Activated CD8-positive, alpha-beta memory T cell treated with anti-CD3 and anti-CD28 coated beads for 36 hours (primary cell): ENCODE measurements around the gene ART3. TPM values are rescaled to one million over a fixed set of nuclear protein-coding genes. Genes with fewer than 3 reads are reported as not detected.
"Not testable (repeated sequence)": the region's sequence is repeated elsewhere in the genome, so short reads cannot be mapped to it uniquely, and the experiment has no call there.

Source experiments
- CTCF ChIA-PET: fragments of 350-600 bp; sonication (Branson Sonifier 250); formaldehyde crosslinking; loops from one replicate; lab custom pipeline; 2021; ENCODE audit warnings: antibody characterized with exemption; lab: Charles Lee
- POLR2A ChIA-PET: fragments of 350-600 bp; sonication (Branson Sonifier 250); formaldehyde crosslinking; loops from one replicate; lab custom pipeline; 2021; ENCODE audit warnings: antibody characterized with exemption; lab: Charles Lee
- total RNA-seq, 2 experiments: library from RNA; stranded (reverse); gene quantifications; one replicate each; pipeline ENCODE4 v1.2.3, GENCODE V29; 2021

ART3 gene, protein sequence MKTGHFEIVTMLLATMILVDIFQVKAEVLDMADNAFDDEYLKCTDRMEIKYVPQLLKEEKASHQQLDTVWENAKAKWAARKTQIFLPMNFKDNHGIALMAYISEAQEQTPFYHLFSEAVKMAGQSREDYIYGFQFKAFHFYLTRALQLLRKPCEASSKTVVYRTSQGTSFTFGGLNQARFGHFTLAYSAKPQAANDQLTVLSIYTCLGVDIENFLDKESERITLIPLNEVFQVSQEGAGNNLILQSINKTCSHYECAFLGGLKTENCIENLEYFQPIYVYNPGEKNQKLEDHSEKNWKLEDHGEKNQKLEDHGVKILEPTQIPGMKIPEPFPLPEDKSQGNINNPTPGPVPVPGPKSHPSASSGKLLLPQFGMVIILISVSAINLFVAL
- total RNA-seq: not detected

GRCh38 chr4:76074468-76074867 is at the start of gene ART3:
Gene ART3, plus strand, starts transcription at chr4:76074709. Its CDS starts 1,181 bp downstream, at chr4:76075890.
- CTCF ChIA-PET: no interaction called here
- POLR2A ChIA-PET: no interaction called here

DNA sequence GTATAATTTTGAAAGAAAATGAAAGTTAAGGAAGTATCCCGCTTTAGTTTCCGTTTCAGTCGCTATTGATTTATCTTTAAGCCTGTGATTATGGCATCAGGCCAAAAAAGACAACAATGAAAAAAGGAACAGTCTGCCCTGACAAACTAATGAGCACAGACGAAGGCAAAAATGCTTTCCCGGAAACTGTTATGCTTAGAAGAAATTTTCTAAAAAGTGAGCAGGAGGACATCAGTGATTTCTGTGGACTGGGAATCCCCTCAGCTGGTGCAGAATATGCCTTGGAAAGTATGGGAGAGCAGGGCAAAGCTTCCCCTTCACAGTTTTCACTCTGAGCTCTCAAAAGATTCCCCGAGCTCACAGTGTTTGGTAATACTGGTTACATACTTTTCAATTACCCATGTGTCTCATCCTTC is 46.2 kb upstream of the ART3 start:
- ChIA-PET CTCF (no interaction called here), POLR2A (no interaction called here)

GRCh38 chr4:76029300-76029699 is 45.2 kb upstream of the ART3 start:
- CTCF ChIA-PET: no interaction called here
- POLR2A ChIA-PET: no interaction called here

DNA sequence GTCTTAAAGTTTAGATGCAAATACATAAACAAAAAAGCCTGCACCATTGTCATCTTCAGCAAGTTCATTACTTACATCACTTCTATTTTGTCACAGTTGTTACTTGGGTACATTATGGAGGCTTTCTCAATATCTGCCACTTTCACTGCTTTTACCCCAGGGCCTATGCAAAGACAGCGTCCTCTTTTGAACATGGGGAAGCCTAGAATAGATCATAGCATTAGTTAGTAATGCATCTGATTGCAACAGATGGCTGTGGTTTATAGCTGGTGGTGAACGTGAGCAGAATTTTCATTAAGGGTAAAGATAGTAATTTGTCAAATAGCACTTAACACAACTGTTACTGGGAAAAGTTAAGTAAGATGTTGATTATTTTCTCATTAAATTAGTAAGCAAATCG is 39.4 kb upstream of the ART3 start:
- ChIA-PET CTCF (interaction anchor here (1.2 kb wide), 1 partner anchor 39 kb away, joined by 4 read pairs; no protein-coding TSS in a partner anchor), POLR2A (no interaction called here)

DNA sequence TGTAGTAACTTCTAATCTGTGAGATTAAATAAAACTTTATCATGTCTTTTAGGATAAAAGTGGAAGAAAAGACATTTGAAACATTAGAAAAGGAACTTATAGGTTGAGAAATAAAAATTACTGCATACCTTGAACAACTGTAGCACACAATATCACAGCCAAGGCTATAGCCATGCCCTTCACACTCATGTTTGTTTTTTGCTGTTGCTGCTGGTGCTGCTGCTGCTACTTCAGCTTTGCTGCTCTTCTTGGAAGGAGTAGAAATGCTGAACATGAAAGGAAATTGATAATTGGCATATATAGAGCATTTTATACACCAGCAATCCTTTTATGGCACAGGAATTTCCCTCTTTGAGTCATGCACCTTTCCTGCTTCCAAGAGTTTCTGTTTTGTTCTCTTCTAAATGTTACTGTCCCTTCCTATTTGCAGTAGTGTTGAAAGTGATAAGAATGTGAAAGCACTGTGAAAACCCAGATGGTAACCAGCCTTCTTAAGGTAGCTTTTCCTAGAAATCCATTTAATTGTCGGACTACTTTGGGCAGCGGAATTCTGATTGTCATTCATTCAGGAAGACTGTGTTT is 38.6 kb upstream of the ART3 start, which contains the start of gene CXCL11:
Gene CXCL11, minus strand, starts transcription at position 272 of the 582 bp plus-strand sequence. Its CDS starts 83 bp downstream, at position 189.
- POLR2A ChIA-PET: no interaction called here
- CTCF ChIA-PET: interaction anchor here (1.2 kb wide), 1 partner anchor 39 kb away, joined by 4 read pairs; no protein-coding TSS in a partner anchor

GRCh38 chr4:76036855-76037254 is 37.7 kb upstream of the ART3 start:
- ChIA-PET CTCF (interaction anchor here (0.9 kb wide), 1 partner anchor 30 kb away, joined by 3 read pairs; no protein-coding TSS in a partner anchor), POLR2A (no interaction called here)

DNA sequence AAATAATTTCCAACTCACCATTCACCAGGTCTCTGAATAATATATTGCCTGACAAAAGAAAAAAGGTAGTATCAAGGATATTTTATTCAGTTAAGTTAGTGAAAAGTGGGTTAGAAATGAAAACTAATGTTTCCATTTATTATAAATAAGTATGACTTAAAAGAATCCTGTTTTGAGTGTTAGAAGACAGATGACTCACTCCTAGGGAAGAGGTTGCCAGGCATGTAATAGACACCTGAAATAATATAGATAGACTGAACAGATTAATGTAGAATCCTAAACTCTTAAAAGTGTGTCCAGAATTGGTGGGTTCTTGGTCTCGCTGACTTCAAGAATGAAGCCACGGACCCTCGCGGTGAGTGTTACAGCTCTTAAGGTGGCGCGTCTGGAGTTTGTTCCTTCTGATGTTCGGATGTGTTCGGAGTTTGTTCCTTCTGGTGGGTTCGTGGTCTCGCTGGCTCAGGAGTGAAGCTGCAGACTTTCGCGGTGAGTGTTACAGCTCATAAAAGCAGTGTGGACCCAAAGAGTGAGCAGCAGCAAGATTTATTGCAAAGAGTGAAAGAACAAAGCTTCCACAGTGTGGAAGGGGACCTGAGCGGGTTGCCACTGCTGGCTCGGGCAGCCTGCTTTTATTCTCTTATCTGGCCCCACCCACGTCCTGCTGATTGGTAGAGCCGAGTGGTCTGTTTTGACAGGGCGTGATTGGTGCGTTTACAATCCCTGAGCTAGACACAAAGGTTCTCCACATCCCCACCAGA is 32.1 kb upstream of the ART3 start:
- CTCF ChIA-PET: not testable (repeated sequence)
- POLR2A ChIA-PET: interaction anchor here (2.3 kb wide), 1 partner anchor 16 kb away, joined by 7 read pairs; no protein-coding TSS in a partner anchor

DNA sequence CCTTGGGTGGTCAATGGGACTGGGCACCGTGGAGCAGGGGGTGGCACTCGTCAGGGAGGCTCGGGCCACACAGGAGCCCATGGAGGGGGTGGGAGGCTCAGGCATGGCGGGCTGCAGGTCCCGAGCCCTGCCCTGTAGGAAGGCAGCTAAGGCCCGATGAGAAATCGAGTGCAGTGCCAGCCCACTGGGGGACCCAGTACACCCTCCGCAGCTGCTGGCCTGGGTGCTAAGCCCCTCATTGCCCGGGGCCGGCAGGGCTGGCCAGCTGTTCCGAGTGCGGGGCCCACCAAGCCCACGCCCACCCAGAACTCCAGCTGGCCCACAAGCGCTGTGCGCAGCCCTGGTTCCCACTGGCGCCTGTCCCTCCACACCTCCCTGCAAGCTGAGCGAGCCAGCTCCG is 31.2 kb upstream of the ART3 start:
- POLR2A ChIA-PET: interaction anchor here (2.3 kb wide), 1 partner anchor 15 kb away, joined by 7 read pairs; no protein-coding TSS in a partner anchor

DNA sequence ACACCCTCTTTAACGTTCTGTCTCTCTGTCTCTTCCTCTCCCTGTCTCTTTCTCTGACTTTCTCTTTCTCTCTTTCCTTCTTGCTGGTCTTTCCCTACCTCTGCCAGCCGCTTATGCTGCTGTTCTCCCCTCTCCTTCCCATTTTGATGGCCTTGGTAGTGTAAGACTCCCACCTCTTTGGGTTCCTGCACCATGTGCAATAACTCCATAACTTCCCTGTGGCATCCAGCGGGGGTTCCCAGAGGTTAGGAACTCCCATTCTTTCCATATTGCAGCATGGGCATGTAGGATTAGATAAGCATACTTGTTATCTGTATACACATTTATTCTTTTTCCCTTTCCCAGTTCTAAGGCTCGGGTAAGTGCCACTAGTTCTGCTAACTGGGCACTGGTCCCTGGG is 29.8 kb upstream of the ART3 start:
- POLR2A ChIA-PET, CTCF ChIA-PET: not testable (repeated sequence)

More for the DNA sequence above, 31.2 kb upstream of the ART3 start:
- CTCF ChIA-PET: not testable (repeated sequence)

DNA sequence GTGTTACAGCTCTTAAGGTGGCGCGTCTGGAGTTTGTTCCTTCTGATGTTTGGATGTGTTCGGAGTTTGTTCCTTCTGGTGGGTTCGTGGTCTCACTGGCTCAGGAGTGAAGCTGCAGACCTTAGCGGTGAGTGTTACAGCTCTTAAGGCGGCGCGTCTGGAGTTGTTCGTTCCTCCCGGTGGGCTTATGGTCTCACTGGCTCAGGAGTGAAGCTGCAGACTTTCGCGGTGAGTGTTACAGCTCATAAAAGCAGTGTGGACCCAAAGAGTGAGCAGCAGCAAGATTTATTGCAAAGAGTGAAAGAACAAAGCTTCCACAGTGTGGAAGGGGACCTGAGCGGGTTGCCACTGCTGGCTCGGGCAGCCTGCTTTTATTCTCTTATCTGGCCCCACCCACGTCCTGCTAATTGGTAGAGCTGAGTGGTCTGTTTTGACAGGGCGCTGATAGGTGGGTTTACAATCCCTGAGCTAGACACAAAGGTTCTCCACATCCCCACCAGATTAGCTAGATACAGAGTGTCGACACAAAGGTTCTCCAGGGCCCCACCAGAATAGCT is 24.6 kb upstream of the ART3 start:
- POLR2A ChIA-PET, CTCF ChIA-PET: not testable (repeated sequence)

DNA sequence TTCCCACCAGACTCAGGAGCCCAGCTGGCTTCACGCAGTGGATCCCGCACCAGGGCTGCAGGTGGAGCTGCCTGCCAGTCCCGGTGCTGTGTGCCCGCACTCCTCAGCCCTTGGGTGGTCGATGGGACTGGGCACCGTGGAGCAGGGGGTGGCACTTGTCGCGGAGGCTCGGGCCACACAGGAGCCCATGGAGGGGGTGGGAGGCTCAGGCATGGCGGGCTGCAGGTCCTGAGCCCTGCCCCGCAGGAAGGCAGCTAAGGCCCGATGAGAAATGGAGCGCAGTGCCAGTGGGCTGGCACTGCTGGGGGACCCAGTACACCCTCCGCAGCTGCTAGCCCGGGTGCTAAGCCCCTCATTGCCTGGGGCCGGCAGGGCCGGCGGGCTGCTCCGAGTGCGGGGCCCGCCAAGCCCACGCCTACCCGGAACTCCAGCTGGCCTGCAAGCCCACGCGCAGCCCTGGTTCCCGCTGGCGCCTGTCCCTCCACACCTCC is 23.9 kb upstream of the ART3 start:
- POLR2A ChIA-PET, CTCF ChIA-PET: not testable (repeated sequence)

- ChIA-PET CTCF (interaction anchor here (0.8 kb wide), 1 partner anchor 58 kb away, joined by 3 read pairs; no protein-coding TSS in a partner anchor), POLR2A (no interaction called here)
These were observed 20.8 kb upstream of the ART3 start for GRCh38 chr4:76053730-76054129.

DNA sequence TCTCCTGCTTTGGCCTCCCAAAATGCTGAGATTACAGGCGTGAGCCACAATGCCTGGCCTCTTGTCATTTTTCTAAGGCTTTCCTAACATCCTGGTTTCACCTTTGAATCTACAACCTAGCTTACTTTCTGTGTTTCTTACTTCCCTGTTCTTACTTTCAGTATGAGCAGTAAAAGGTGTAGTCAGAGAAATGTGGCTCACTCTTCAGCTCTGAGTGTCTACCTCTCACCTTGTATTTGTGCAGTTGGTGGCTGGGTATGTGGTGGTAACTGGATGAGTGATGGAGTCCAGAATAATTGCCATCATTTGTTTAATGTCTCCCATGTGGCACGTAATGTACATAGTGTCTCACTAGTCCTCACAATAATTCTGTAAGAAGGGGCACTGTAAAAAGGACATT is 19.5 kb upstream of the ART3 start:
- CTCF ChIA-PET: no interaction called here
- POLR2A ChIA-PET: no interaction called here

GRCh38 chr4:76055421-76055820 is 19.1 kb upstream of the ART3 start:
- CTCF ChIA-PET: no interaction called here

GRCh38 chr4:76058302-76058701 is 16.2 kb upstream of the ART3 start:
- POLR2A ChIA-PET: interaction anchor here (0.5 to 2.0 kb wide), 4 partner anchors 16 to 1480 kb away, joined by 3 to 7 read pairs (median 3); partner anchors contain the start of gene NAAA
- CTCF ChIA-PET: interaction anchor here (0.8 to 1.2 kb wide), 2 partner anchors 62 to 63 kb away, joined by 3 to 4 read pairs; no protein-coding TSS in a partner anchor

More at GRCh38 chr4:76055421-76055820, 19.1 kb upstream of the ART3 start:
- POLR2A ChIA-PET: no interaction called here

DNA sequence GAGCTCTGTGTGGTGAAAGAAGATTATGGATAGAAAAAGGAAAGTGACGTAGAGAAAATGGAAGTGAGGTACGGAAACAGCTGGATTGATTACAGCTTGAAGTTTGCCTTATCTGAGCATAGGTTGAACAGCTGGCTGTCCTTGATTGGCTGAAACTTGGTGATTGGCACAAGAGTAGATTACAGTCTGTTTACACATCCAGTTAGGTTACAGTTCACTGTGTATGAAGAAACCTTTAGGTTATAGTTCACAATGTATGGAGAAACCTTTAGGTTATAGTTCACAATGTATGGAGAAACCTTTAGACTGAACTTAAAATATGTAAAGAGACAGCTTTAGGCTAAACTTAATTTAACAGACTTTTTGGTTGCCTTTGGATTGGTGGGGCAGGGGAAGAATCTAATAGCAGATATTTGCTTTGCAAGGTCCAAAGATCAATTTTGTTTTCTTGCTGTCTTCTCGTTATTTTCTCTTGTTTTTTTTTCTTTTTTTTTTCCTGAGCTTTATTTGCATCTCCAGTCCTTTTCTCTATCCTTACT is 15.6 kb upstream of the ART3 start:
- POLR2A ChIA-PET: interaction anchor here (0.7 to 2.0 kb wide), 3 partner anchors 16 to 561 kb away, joined by 3 to 7 read pairs (median 3); partner anchors contain the start of gene NAAA
- CTCF ChIA-PET: interaction anchor here (1.2 kb wide), 1 partner anchor 63 kb away, joined by 3 read pairs; no protein-coding TSS in a partner anchor

- CTCF ChIA-PET: interaction anchor here (1.2 kb wide), 1 partner anchor 64 kb away, joined by 3 read pairs; no protein-coding TSS in a partner anchor
- POLR2A ChIA-PET: interaction anchor here (2.0 kb wide), 1 partner anchor 17 kb away, joined by 7 read pairs; no protein-coding TSS in a partner anchor
These were observed 14.8 kb upstream of the ART3 start for GRCh38 chr4:76059750-76060149.

- ChIA-PET POLR2A (no interaction called here), CTCF (no interaction called here)
These were observed 14.0 kb upstream of the ART3 start for GRCh38 chr4:76060506-76060905.
